K562 (cell line): Measurements from ENCODE around the gene RNF19B. TPM values are rescaled to one million over a fixed set of nuclear protein-coding genes. Genes with fewer than 3 reads are reported as not detected.
A peak's percentile ranks its signal among the peaks of the same experiment; 100 is the strongest.

ENCODE experiments used
- ATAC-seq: fragments of 200-7000 bp; cut with Tn5 transposase; 3 replicates; pipeline ENCODE4 v1.9.1; 2020; ENCODE audit warnings: moderate library complexity
- BruUV-seq: library from RNA; stranded (reverse); fragments of 400-500 nt; replicated peaks from 2 replicates; lab custom pipeline; 2021; lab: Mats Ljungman, UMichigan
- CTCF ChIA-PET: fragments of 300-600 bp; formaldehyde crosslinking; extraction: SDS; loops from one replicate; lab custom pipeline; 2021; ENCODE audit warnings: low intra/inter-chr PET ratio; lab: Yijun Ruan, JAX
- POLR2A ChIA-PET: fragments of 300-600, 350-650 bp; sonication (Branson Sonifier 250); formaldehyde crosslinking; extraction: SDS; loops from one replicate; lab custom pipeline; 2021; ENCODE audit warnings: antibody characterized with exemption, inconsistent platforms; lab: Yijun Ruan, JAX
- DNase-seq, 4 experiments: peaks; one replicate each; pipeline versions ENCODE4 v3.0.0 to v3.0.0-alpha.2; 2011 to 2018; ENCODE audit warnings: low spot score in 3 of 4, mixed read lengths in 3 of 4; ENCODE audit errors: extremely low read depth in 1 of 4
- FAIRE-seq: peaks from 2 replicates; lab custom pipeline; 2011; peaks lifted over from hg19 to GRCh38; lab: Jason Lieb, UNC
- H2AFZ ChIP-seq: 2 replicates; pipeline ENCODE4 v1.6.0; 2011; ENCODE audit warnings: low read depth, low read length, control low read depth, inconsistent platforms
- H3K27ac ChIP-seq: fragments of 200-600 bp; 3 replicates; pipeline ENCODE4 v1.8.0; 2011; ENCODE audit warnings: low read depth, mild to moderate bottlenecking, control low read depth, inconsistent platforms, low read length, moderate library complexity, mixed read lengths; ENCODE audit errors: extremely low read depth
- H3K27me3 ChIP-seq, 2 experiments: fragments of 300-600 bp in 1 of 2; 2 replicates in 1 of 2; 3 replicates in 1 of 2; pipeline versions ENCODE4 v1.6.0 to v1.8.0; 2011; ENCODE audit warnings: inconsistent platforms in 2 of 2, low read length in 2 of 2, mild to moderate bottlenecking in 1 of 2, mixed read lengths in 1 of 2, moderate library complexity in 1 of 2; ENCODE audit not compliant: control insufficient read depth in 2 of 2, insufficient read depth in 2 of 2
- H3K36me3 ChIP-seq: fragments of 300-600 bp; 3 replicates; pipeline ENCODE4 v1.8.0; 2011; ENCODE audit warnings: mild to moderate bottlenecking, low read length, inconsistent platforms; ENCODE audit not compliant: control insufficient read depth, insufficient read depth
- H3K4me1 ChIP-seq, 2 experiments: fragments of 200-600 bp in 1 of 2; replicated peaks in 1 of 2; 2 replicates in 1 of 2; 3 replicates in 1 of 2; pipeline versions ENCODE4 v1.5.1 to v1.8.0; 2011; ENCODE audit warnings: inconsistent platforms in 2 of 2, low read length in 2 of 2, mild to moderate bottlenecking in 1 of 2, mixed read lengths in 1 of 2, moderate library complexity in 1 of 2; ENCODE audit not compliant: control insufficient read depth in 2 of 2, insufficient read depth in 2 of 2
- H3K4me2 ChIP-seq: 2 replicates; pipeline ENCODE4 v1.6.1; 2011; ENCODE audit warnings: low read length, control low read depth, inconsistent platforms, mixed read lengths; ENCODE audit not compliant: insufficient read depth
- H3K4me3 ChIP-seq: fragments of 200-600 bp; sonication (generic), shearing (Covaris generic); 2 replicates; pipeline ENCODE4 v1.5.1; 2016; ENCODE audit warnings: control low read depth, inconsistent platforms
- H3K79me2 ChIP-seq: fragments of 200-600 bp; 3 replicates; pipeline ENCODE4 v1.8.0; 2011; ENCODE audit warnings: low read length, inconsistent platforms; ENCODE audit not compliant: control insufficient read depth, insufficient read depth
- H3K9ac ChIP-seq, 2 experiments: 2 replicates each; pipeline versions ENCODE4 v1.6.0 to v1.6.1; 2011; ENCODE audit warnings: low read depth in 2 of 2, low read length in 2 of 2, control low read depth in 1 of 2, inconsistent platforms in 1 of 2, mild to moderate bottlenecking in 1 of 2, mixed read lengths in 1 of 2; ENCODE audit not compliant: insufficient read depth in 1 of 2
- H3K9me1 ChIP-seq: one replicate; pipeline ENCODE4 v1.6.0; 2011; ENCODE audit warnings: inconsistent platforms, mild to moderate bottlenecking, low read length, moderate library complexity; ENCODE audit not compliant: control insufficient read depth, insufficient read depth
- H3K9me3 ChIP-seq: replicated peaks from 2 replicates; pipeline ENCODE4 v1.5.1; 2011; ENCODE audit warnings: low read depth, low read length, inconsistent platforms; ENCODE audit not compliant: control insufficient read depth, insufficient read depth
- H4K20me1 ChIP-seq: replicated peaks from 2 replicates; pipeline ENCODE4 v1.6.1; 2011; ENCODE audit warnings: low read length, inconsistent platforms, mixed read lengths; ENCODE audit not compliant: control insufficient read depth, insufficient read depth
- ATF1 ChIP-seq, 2 experiments: fragments of 450-650 bp in 1 of 2; IDR thresholded peaks; 2 replicates each; pipeline ENCODE4 v1.6.1; 2016; ENCODE audit warnings: missing compliant biosample characterization in 1 of 2, missing genetic modification characterization in 1 of 2
- FOSL1 ChIP-seq: fragments of 200-800 bp; sonication (Bioruptor generic); conservative IDR thresholded peaks from 2 replicates; pipeline ENCODE4 v1.6.1; 2016; ENCODE audit warnings: missing genetic modification characterization, missing compliant biosample characterization
- MTF1 ChIP-seq: fragments of 250-450 bp; sonication (Bioruptor Pico); IDR thresholded peaks from 2 replicates; pipeline ENCODE4 v1.9.0; 2021; ENCODE audit warnings: moderate library complexity, mild to moderate bottlenecking, inconsistent platforms, borderline replicate concordance
- ZNF778 ChIP-seq: fragments of 450-650 bp; formaldehyde crosslinking; IDR thresholded peaks from 2 replicates; pipeline ENCODE4 v1.4.0; 2020; ENCODE audit warnings: mild to moderate bottlenecking, moderate library complexity
- WGBS: fragments of 100-300 bp; shearing (Covaris generic); methylation state at CpG from one replicate; pipeline ENCODE4 v1.1.6; 2016; ENCODE audit warnings: low coverage, mixed read lengths; ENCODE audit not compliant: insufficient coverage; ENCODE audit errors: missing lambda C conversion rate; 5-methylcytosine and 5-hydroxymethylcytosine counted together
- in situ Hi-C: fragments of 300-500 bp; cut with MboI; formaldehyde crosslinking; loops from 4 replicates; pipeline ENCODE4 v1.15.0; 2018; ENCODE audit warnings: inconsistent platforms, mixed read lengths
- intact Hi-C: fragments of 100-400 bp; cut with micrococcal nuclease; formaldehyde crosslinking; loops from 2 replicates; pipeline ENCODE4 v1.14.2; 2022
- polyA plus RNA-seq, 8 experiments: library from polyadenylated mRNA; depleted of rRNA in 4 of 8; stranded (reverse) in 5 of 8; unstranded in 3 of 8; fragments of >200 nt; fragmentation: Nextera tagmentation in 2 of 8; fragmentation: Illumina TruSeq in 1 of 8; extraction: Ambion mirVana in 2 of 8; extraction: Trizol in 1 of 8; gene quantifications; 2 replicates each; pipeline versions ENCODE4 v1.2.1 to v1.2.3, GENCODE V29; 2011 to 2014; ENCODE audit warnings: inconsistent platforms in 1 of 8, missing spikeins in 1 of 8
- total RNA-seq, 7 experiments: library from RNA; depleted of rRNA in 6 of 7; stranded (reverse); fragments of >200 nt in 6 of 7; fragmentation: Illumina TruSeq in 2 of 7; extraction: Trizol in 2 of 7; gene quantifications; 2 replicates each; pipeline versions ENCODE4 v1.2.1 to v1.2.3, GENCODE V29; 2011 to 2021; ENCODE audit warnings: low replicate concordance in 1 of 7
- TF ChIP-seq, protein P1 (sequence below), 2 experiments: fragments of 200-800 bp in 1 of 2; sonication (Bioruptor generic) in 1 of 2; sonication (generic) in 1 of 2; formaldehyde crosslinking in 1 of 2; IDR thresholded peaks in 1 of 2; conservative IDR thresholded peaks in 1 of 2; 2 replicates each; pipeline versions ENCODE4 v1.5.0 to v1.6.1; 2016 to 2020; ENCODE audit warnings: missing compliant biosample characterization in 1 of 2, missing genetic modification characterization in 1 of 2, missing genetic modification reagents in 1 of 2

Gene RNF19B
- total and polyA plus RNA-seq, 9 of the 15 experiments (the other 6 are each of a cell fraction or from before 2014, with no cell fraction given), result 2.6 to 14.9 (median 10.1) TPM

DNA sequence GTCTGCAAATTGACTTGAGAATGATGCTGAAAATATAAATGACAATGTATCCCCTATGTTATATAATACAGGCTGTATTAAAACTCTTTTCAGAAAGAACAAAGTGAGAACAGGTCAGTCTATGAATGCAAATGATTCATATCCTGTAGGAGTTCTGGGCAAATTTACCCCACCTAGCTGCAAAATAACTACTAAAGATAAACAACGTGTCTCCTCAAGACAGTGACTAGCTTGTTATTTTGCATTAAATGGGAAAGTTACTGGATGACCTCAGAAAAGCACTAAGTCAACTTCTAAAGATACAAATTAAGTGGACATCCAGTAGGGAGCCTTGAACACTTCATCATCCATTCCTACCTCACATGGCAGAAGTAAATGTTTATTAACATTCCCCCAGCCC is 11.1 kb downstream of the RNF19B start:
- FAIRE-seq (no peak), DNase-seq (no peak), ATAC-seq (no peak)
- H4K20me1 ChIP-seq, result no peaks in the 10 kb centered on the region
- no peaks in the 10 kb centered on the region for H3K27me3 ChIP-seq
- ChIA-PET POLR2A (interaction anchor here (0.9 to 3.5 kb wide), 2 partner anchors 11 to 14 kb away, joined by 3 to 17 read pairs; partner anchors contain the start of gene RNF19B), CTCF (no interaction called here)
- in situ Hi-C loops, result no loop called here
- H3K4me3 ChIP-seq, result no peak overlapping the region
- H3K4me2 ChIP-seq, result no peak overlapping the region
- H3K36me3 ChIP-seq, result no peaks in the 10 kb centered on the region; the same call in 2 of the 3 replicates
- no peaks in the 10 kb centered on the region for H3K9me3 ChIP-seq
- no peak overlapping the region for H3K27ac ChIP-seq
- no peak overlapping the region for H2AFZ ChIP-seq
- 11% methylated on average over 1 of the region's 1 CpG for WGBS
- intact Hi-C loops, result no loop called here
- no peaks in the 10 kb centered on the region for H3K9me1 ChIP-seq
- BruUV-seq, result no TSS peak
- no peaks in the 10 kb centered on the region; the same call in 2 of the 3 replicates for H3K79me2 ChIP-seq
- 0 out of 2 replicates have a peak, but pooled peaks have one; percentile 23 for TF ChIP-seq FOSL1 (tag)
- TF ChIP-seq, protein P1, sequence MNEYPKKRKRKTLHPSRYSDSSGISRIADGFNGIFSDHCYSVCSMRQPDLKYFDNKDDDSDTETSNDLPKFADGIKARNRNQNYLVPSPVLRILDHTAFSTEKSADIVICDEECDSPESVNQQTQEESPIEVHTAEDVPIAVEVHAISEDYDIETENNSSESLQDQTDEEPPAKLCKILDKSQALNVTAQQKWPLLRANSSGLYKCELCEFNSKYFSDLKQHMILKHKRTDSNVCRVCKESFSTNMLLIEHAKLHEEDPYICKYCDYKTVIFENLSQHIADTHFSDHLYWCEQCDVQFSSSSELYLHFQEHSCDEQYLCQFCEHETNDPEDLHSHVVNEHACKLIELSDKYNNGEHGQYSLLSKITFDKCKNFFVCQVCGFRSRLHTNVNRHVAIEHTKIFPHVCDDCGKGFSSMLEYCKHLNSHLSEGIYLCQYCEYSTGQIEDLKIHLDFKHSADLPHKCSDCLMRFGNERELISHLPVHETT (CRISPR knock-in tag; conservative IDR thresholded peaks at IDR 0.05 in 1 of 2, IDR thresholded peaks at IDR 0.05 in 1 of 2), result no peak
- no peak for TF ChIP-seq MTF1 (CRISPR knock-in tag)
- TF ChIP-seq ATF1 (CRISPR knock-in tag; IDR thresholded peaks at IDR 0.05), result no peak
- no peak for TF ChIP-seq ATF1 (tag; IDR thresholded peaks at IDR 0.05)
- TF ChIP-seq ZNF778 (CRISPR knock-in tag), result no peak
- TF ChIP-seq, all 486 proteins: peak for 1
- Histone ChIP-seq H3K4me1 (no peaks in the 10 kb centered on the region), H3K9ac (no peak overlapping the region)
